HTERT RPE-1 (cell line): Measurements from ENCODE around the gene HYAL2.

ENCODE experiments used
- in situ Hi-C: fragments of 300-500 bp; cut with MboI; formaldehyde crosslinking; loops from 4 replicates; pipeline ENCODE4 v1.14.3; 2020; ENCODE audit warnings: low sequenced_read_pairs

The HYAL2 gene

GRCh38 chr3:50350527-50351322, 28.2 kb upstream of the HYAL2 start, which contains the start of the genes CYB561D2 and NPRL2:
Gene CYB561D2, plus strand, starts transcription at chr3:50350862. Its CDS starts 572 bp downstream, at chr3:50351434.
Gene NPRL2, minus strand, starts transcription at chr3:50350775. Its CDS starts 123 bp downstream, at chr3:50350652.
- in situ Hi-C loops = no loop called here

GRCh38 chr3:50350213-50350526, 27.6 kb upstream of the HYAL2 start:
- in situ Hi-C loops = no loop called here

GRCh38 chr3:50347187-50347813, 24.8 kb upstream of the HYAL2 start:
- in situ Hi-C loops = no loop called here

DNA sequence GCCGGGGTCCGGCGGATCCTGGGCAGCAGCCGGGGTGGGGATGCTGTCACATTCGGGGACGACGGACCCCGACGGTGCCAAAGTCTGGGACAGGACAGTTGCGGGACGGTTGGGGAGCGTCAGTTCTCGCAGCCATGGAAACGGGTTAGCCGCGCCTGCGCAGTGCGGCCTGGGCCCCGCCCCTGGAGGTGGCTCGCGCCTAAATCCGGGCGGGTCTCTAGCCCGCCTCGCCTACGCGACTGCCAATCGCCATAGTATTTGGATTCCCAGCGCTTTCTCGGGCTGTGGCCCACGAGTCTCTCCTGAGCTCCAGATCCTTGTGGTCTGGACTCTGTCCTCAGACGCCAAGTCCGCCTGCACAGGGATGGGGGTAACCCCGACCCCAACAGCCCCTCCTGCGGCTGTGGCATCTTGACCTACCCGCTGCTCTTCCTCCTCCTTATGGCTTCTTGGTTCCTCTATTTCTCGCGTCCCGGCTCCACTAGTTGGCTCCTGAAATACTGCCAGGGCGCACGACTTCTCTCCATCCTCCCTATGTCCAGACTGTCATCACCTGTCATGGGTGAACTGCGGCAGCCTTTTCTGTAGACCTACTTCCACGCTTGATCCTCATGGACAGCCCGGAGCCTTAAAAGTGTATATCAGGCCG, 23.2 kb upstream of the HYAL2 start, which contains the start of gene ZMYND10:
ZMYND10 (minus strand) TSS at position 147 of the 649 bp plus-strand sequence. CDS start 153 bp downstream, outside the sequence.
- in situ Hi-C loops = no loop called here

GRCh38 chr3:50345008-50345407, 22.5 kb upstream of the HYAL2 start:
- in situ Hi-C loops = no loop called here

GRCh38 chr3:50342813-50343633, 20.5 kb upstream of the HYAL2 start:
- in situ Hi-C loops = no loop called here

GRCh38 chr3:50341996-50342650, 19.6 kb upstream of the HYAL2 start:
- in situ Hi-C loops = no loop called here

DNA sequence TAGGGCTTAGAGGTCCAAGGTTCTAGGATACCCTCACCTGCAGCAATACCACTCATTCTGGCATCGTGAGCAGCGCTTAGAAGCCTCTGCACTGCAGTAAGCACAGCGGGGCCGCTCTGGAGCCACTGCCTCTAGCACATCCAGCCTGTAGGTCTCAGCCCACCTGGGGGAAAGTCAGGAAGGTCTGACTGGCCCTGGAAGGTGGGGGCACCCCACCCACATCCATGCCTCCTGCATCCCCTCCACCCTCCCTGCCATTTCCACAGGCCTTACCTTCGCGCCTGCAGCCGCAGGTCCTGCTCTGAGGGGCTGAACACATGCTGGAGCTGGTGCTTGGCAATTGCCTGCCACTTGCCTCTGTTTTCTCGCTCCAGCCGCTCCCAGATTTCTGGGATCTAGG, 19.0 kb upstream of the HYAL2 start:
- in situ Hi-C loops = no loop called here

DNA sequence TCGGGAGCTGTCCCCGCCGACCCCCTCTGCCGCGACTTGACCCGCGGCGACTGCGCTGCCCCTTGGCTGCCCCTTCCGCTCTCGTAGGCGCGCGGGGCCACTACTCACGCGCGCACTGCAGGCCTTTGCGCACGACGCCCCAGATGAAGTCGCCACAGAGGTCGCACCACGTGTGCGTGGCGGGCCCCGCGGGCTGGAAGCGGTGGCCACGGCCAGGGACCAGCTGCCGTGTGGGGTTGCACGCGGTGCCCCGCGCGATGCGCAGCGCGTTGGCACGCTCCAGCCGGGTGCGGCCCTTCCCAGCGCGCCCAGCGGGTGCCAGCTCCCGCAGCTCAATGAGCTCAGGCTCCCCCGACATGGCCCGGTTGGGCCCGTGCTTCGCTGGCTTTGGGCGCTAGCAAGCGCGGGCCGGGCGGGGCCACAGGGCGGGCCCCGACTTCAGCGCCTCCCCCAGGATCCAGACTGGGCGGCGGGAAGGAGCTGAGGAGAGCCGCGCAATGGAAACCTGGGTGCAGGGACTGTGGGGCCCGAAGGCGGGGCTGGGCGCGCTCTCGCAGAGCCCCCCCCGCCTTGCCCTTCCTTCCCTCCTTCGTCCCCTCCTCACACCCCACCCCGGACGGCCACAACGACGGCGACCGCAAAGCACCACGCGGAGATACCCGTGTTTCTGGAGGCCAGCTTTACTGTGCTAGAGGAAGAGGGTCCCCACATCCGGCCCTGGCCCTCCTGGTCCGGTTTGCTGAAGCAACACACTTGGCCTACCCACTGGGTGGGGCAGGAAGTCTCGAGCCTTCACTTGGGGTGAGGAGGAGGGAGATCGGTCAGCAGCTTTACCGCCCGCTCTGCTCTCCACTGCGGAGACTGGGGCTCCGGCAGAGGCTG, 18.1 kb upstream of the HYAL2 start, which contains the start of gene RASSF1:
RASSF1 (minus strand) TSS at position 389 of the 882 bp plus-strand sequence; CDS start at position 358, 31 bp downstream.
- in situ Hi-C loops = no loop called here

GRCh38 chr3:50340147-50340447, 17.6 kb upstream of the HYAL2 start:
- in situ Hi-C loops = no loop called here

DNA sequence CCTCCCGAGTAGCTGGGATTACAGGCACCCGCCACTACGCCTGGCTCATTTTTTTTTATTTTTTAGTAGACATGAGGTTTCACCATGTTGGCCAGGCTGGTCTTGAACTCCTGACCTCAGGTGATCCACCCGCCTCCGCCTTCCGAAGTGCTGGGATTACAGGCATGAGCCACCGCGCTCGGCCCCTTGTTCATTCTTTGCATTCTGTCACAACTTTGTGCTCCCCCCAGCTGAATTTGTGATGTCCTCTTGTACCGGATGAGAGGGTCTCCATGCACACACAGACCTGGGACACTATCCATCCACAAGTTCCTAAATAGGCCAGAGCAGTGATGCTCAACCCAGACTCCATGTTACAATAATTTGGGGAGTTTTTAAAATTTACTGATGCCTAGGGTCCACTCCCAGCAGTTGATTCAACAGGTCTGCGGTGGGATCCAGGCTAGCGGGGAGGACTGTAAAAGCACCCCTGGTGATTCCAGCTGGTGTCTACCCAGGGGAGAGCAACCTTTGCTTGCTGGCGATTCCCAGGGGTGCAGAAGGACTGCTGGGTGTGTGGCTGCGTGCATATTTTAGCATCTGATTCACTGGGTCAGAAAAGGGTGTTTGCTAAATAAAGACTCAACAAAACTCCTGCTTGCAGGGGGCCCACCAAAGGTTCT, 17.1 kb upstream of the HYAL2 start:
- in situ Hi-C loops = no loop called here

- in situ Hi-C loops = no loop called here
These were observed 16.4 kb upstream of the HYAL2 start for GRCh38 chr3:50338965-50339364.

DNA sequence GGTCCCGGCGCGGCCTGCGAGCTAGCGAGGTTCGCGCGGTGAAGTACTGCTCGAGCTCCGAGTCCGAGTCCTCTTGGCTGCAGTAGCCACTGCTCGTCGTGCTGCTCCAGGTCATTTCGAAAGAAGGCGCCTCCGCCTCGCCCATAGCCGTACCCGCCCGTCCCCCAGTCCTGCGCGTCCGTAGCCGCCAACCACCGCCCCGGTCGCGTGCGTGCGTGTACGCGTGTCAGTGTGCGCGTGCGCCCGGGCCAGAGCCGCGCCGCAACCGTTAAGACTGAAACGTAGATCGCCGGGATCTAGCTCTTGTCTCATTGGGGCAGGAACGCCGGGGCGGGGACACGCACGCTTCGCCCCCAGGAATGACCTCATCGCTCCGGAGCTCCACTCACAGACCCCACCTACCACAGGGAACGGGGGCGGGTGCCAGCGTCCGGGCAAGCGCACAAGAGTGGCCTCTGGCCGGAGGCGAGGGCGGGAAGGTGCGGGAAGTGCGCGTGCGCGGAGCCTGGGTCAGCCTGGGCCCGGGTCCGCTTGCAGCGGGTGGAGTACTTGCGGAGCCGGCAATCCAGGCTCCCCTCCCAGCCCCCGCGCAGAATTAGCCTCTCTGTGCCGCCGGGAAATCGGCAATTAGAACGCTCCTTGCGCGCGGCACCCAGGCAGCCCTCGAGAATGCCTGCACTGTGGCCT, 14.8 kb upstream of the HYAL2 start:
- in situ Hi-C loops = no loop called here

- in situ Hi-C loops = no loop called here
These were observed 14.1 kb upstream of the HYAL2 start for GRCh38 chr3:50336452-50337174.

- in situ Hi-C loops = no loop called here
These were observed 12.0 kb upstream of the HYAL2 start for GRCh38 chr3:50334339-50335075.

- in situ Hi-C loops = no loop called here
These were observed 11.3 kb upstream of the HYAL2 start for GRCh38 chr3:50333744-50334328.
